Immature natural killer cell (primary cell): Measurements from ENCODE around the gene RPUSD2. TPM values are rescaled to one million over a fixed set of nuclear protein-coding genes. Genes with fewer than 3 reads are reported as not detected.
A peak's percentile ranks its signal among the peaks of the same experiment; 100 is the strongest.
"Not testable (repeated sequence)": the region's sequence is repeated elsewhere in the genome, so short reads cannot be mapped to it uniquely, and the experiment has no call there.

Experiments used
- DNase-seq, 3 donors: peaks; one replicate each; pipeline ENCODE4 v3.0.0; 2022; ENCODE audit warnings: mixed read lengths in 1 of 3
- H3K27ac Mint-ChIP-seq, 6 donors: one replicate each; pipeline ENCODE4 v1.8.0; 2020; ENCODE audit warnings: mixed read lengths in 6 of 6, mild to moderate bottlenecking in 5 of 6, inconsistent platforms in 4 of 6, moderate library complexity in 3 of 6
- H3K27me3 Mint-ChIP-seq, 3 donors: one replicate each; pipeline ENCODE4 v1.8.0; 2020 to 2021; ENCODE audit warnings: low read depth in 3 of 3, mild to moderate bottlenecking in 3 of 3, mixed read lengths in 3 of 3, moderate library complexity in 3 of 3, inconsistent platforms in 1 of 3
- H3K36me3 Mint-ChIP-seq, 3 donors: one replicate each; pipeline ENCODE4 v1.8.0; 2020; ENCODE audit warnings: mixed read lengths in 3 of 3, inconsistent platforms in 2 of 3, mild to moderate bottlenecking in 2 of 3
- H3K4me1 Mint-ChIP-seq, 2 donors: one replicate each; pipeline ENCODE4 v1.8.0; 2020; ENCODE audit warnings: inconsistent platforms in 2 of 2, mild to moderate bottlenecking in 2 of 2, mixed read lengths in 2 of 2, moderate library complexity in 1 of 2
- H3K4me3 Mint-ChIP-seq, 5 donors: one replicate each; pipeline ENCODE4 v1.8.0; 2020; ENCODE audit warnings: mild to moderate bottlenecking in 5 of 5, mixed read lengths in 5 of 5, inconsistent platforms in 3 of 5, moderate library complexity in 3 of 5
- H3K9me3 Mint-ChIP-seq, 6 donors: one replicate each; pipeline ENCODE4 v1.8.0; 2020; ENCODE audit warnings: mild to moderate bottlenecking in 6 of 6, mixed read lengths in 6 of 6, inconsistent platforms in 4 of 6, moderate library complexity in 3 of 6
- polyA plus RNA-seq, 3 donors: library from polyadenylated mRNA; unstranded; fragments of 300-500 nt; fragmentation: Illumina TruSeq; gene quantifications; one replicate each; pipeline ENCODE4 v1.2.3, GENCODE V29; 2021

The RPUSD2 gene
- polyA plus RNA-seq, 3 donors from 2014 or later, result 18.9 to 21.2 (median 19.1) TPM

DNA sequence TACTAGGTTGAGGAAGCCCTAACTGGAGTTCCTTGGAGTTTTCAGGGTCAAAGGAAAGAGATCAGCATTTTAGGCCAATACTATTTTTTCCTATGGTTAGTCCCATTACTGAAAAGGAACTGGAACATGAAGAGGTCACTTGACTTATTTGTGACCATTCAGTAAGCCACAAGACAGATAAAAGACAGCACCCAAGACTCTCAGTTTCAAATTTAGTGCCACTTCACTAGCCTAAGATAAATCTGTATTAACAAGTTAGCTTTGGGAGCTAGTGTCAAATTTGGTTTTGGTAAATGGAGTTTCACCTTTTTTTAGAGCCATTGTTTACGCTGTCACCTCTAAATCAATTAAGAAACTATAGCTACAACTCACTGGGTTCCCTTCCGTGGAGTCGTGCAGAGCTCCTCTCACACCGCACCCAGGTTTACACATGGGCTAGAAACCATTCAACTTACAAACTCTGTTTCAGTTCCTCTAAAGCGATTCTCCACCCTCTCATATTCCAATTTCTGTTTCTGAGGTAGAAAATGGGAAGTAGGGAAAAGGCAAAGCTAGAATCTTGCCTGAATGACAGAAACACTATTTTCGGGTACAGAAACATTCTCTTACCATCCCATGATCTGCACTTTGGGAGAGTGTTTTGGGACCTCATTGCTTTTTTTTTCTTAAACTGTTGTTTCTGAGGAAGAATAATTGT, 18.6 kb upstream of the RPUSD2 start:
- no peaks in the 10 kb centered on the region for H3K27me3 Mint-ChIP-seq
- H3K4me3 Mint-ChIP-seq, result no peak overlapping the region
- H3K36me3 Mint-ChIP-seq, result peaks cover 14 to 46% (median 19%) of the 10 kb centered on the region in 3 donors
- no peaks in the 10 kb centered on the region for H3K4me1 Mint-ChIP-seq
- DNase-seq, result no peak
- no peak overlapping the region for H3K27ac Mint-ChIP-seq
- H3K9me3 Mint-ChIP-seq, result no peaks in the 10 kb centered on the region

DNA sequence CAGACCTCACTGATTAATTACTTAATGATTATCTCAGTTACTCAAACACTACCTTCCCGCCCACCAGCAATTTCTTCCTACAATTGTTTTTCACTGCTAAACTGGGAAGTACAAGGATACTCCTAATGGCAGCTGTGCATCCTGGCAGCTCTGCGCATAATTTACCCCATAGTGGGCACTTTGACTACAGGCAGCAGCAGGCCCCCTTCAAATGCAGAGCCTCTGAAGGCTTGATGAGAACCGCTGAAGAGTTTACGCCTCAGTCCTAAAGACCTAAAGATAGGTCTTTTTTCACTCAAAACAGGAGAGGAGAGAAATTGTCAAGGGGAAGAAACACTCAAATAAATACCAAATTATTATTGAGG, 15.0 kb upstream of the RPUSD2 start:
- no peaks in the 10 kb centered on the region for H3K9me3 Mint-ChIP-seq
- no peaks in the 10 kb centered on the region for H3K27me3 Mint-ChIP-seq
- H3K4me3 Mint-ChIP-seq, result no peak overlapping the region
- H3K36me3 Mint-ChIP-seq, result peaks cover 18 to 43% (median 25%) of the 10 kb centered on the region in 3 donors
- DNase-seq, result no peak
- peaks cover 0 to 2% of the 10 kb centered on the region in 2 donors for H3K4me1 Mint-ChIP-seq
- no peak overlapping the region for H3K27ac Mint-ChIP-seq

DNA sequence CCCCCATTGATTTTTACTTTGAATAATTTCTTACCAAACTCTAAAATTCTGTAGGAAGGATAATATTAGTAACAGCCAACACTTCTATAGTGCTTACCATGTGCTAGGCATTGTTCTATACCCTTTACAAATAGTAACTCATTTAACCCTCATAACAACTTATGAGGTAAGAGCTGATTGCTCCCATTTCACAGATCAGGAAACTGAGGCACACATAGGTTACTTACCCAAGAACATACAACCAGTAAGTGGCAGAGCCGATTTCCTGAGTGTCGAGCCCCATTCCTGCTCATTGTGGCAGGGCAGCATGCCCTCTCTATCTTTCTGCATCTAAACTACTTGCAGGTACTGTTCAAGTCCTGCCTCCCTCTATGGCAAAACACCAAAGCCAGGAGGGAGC, 13.2 kb upstream of the RPUSD2 start:
- H3K27me3 Mint-ChIP-seq, result no peaks in the 10 kb centered on the region
- no peaks in the 10 kb centered on the region for H3K9me3 Mint-ChIP-seq
- no peak overlapping the region for H3K4me3 Mint-ChIP-seq
- H3K36me3 Mint-ChIP-seq, result peaks cover 14 to 36% (median 14%) of the 10 kb centered on the region in 3 donors
- H3K27ac Mint-ChIP-seq, result no peak overlapping the region
- no peak for DNase-seq
- peaks cover 7% of the 10 kb centered on the region in 2 donors for H3K4me1 Mint-ChIP-seq

DNA sequence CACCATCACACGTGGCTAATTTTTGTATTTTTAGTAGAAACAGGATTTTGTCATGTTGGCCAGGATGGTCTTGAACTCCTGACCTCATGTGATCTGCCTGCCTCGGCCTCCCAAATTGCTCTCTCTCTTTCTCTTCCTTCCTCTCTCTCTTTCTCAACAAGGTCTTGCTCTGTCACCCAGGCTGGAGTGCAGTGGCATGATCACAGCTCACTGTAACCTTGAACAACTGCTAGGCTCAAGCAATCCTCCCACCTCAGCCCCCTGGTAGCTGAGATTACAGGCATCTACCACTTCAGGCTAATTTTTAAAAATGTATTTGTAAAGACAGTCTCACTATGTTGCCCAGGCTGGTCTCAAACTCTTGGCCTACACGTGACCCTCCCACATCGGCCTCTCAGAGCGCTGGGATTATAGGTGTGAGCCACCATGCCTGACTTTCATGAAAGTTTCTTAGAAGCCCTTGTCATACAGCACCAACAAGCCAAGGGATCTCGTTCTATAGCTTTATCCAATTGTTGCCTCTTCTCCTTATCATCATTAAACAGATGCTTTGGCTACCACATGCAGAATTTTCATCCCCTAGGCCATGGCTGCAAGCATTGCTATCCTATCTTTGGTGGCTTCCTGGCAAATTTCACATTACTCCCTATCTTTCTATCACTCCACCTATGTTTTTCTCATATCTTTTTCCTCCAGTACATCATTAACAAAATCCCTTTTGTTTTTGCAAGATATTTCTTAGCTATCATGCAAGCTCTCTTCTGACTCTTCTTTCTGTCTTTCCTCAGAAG, 10.0 kb upstream of the RPUSD2 start:
- DNase-seq, result no peak
- no peak overlapping the region for H3K4me3 Mint-ChIP-seq
- peaks cover 0 to 2% (median 0%) of the 10 kb centered on the region in 3 donors for H3K27me3 Mint-ChIP-seq
- H3K4me1 Mint-ChIP-seq, result peaks cover 22 to 32% of the 10 kb centered on the region in 2 donors
- H3K36me3 Mint-ChIP-seq, result peaks cover 14 to 26% (median 18%) of the 10 kb centered on the region in 3 donors
- H3K9me3 Mint-ChIP-seq, result no peaks in the 10 kb centered on the region
- peak overlapping the region in 1 of 6 donors; percentile 64 for H3K27ac Mint-ChIP-seq

DNA sequence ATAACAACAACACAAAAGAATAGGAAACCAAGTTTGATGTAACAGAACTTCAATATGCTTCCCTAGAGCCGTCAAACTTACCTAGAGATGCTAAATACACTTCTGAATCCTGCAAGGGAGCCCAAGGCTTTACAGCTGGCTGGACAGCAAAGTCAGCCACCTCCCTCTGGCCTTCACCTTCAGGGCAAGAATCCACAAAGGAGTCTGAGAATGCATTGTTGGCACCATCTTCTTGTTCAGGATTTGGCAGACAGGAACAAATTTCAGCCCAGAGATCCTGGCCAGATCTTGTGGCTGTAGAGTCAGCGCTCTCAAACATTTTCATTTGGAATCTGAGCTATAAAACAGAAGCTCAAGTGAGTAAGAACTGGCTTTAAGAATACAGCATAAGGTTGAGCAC, 6.4 kb upstream of the RPUSD2 start:
- no peak for DNase-seq
- Mint-ChIP-seq H3K27me3 (peaks cover 8 to 9% (median 8%) of the 10 kb centered on the region in 3 donors), H3K27ac (peak overlapping the region; percentile 35 to 97 (median 49)), H3K4me3 (peak overlapping the region in 4 of 5 donors; percentile 15 to 53 (median 46)), H3K4me1 (peaks cover 40 to 49% of the 10 kb centered on the region in 2 donors), H3K9me3 (no peaks in the 10 kb centered on the region), H3K36me3 (peaks cover 0 to 5% (median 4%) of the 10 kb centered on the region in 3 donors)

DNA sequence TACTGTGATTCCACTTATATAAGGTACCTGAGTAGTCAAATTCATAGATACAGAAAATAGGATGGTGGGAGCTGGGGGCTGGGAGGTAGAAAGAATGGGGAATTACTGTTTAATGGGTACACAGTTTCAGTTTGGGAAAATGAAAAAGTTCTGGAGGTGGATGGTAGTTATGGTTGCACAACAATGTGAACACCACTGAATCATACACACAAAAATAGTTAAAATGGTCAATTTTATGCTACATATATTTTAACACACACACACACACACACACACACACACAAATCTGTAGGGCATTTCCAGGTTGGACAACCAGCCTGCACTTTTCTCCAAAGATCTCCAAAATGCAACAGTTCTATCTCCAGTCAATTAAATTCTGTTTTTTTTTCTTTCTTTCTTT, 5.7 kb upstream of the RPUSD2 start:
- Mint-ChIP-seq H3K27me3 (peaks cover 8 to 9% (median 8%) of the 10 kb centered on the region in 3 donors), H3K9me3 (no peaks in the 10 kb centered on the region), H3K36me3 (peaks cover 0 to 5% (median 4%) of the 10 kb centered on the region in 3 donors), H3K27ac (peak overlapping the region in 5 of 6 donors; percentile 21 to 97 (median 82)), H3K4me1 (peaks cover 38 to 51% of the 10 kb centered on the region in 2 donors), H3K4me3 (peak overlapping the region; percentile 39 to 97 (median 63))
- no peak for DNase-seq

DNA sequence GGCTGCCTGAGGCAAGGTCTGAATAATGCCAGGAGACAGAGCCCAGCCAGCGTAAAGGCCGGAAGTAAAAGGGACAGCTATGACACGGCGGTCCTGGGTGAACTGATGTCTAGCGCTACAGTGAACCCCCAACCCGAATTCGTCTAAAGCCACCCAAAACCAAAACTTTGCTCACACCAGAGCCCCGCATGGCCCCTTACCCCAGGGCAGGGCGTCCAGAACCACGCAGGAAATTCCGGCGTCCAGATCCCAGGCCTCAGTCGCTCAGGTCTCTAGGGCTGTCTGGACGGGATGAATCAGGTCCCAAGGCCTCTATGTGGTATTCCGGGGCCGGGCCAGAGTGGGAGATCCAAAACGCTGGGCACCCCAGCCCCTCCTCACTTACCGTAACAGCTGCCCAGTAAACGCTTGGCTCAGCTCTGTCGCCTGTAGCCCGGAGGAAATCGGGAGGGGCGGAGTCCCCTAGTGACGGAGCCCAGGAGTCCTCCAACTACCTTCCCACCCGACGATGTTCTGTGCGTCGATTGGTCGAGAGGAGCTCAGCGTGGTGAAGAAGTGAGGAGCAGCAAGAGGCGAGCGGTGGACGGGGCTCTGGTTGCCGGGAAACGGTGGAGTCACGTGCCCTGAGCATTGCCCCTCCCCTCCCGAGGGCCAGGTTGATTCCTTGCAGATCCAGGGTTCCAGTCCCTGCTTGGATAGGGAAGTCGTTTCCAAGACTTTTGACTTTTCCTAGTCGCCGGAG, 4.3 kb upstream of the RPUSD2 start, which contains the start of gene CCDC32:
TSS of gene CCDC32 (minus strand) at position 452 of the 742 bp plus-strand sequence. CDS start 2,027 bp downstream, outside the sequence.
- peaks cover 0 to 5% (median 4%) of the 10 kb centered on the region in 3 donors for H3K36me3 Mint-ChIP-seq
- peak within 1 kb of the TSS; percentile 94 to 98 (median 97) for H3K4me3 Mint-ChIP-seq
- H3K27ac Mint-ChIP-seq, result peak within 1 kb of the TSS; percentile 97 to 99 (median 98)
- H3K27me3 Mint-ChIP-seq, result peaks cover 12 to 18% (median 13%) of the 10 kb centered on the region in 3 donors
- H3K4me1 Mint-ChIP-seq, result peaks cover 47 to 61% of the 10 kb centered on the region in 2 donors
- H3K9me3 Mint-ChIP-seq, result no peaks in the 10 kb centered on the region
- DNase-seq, result peak; percentile 95

DNA sequence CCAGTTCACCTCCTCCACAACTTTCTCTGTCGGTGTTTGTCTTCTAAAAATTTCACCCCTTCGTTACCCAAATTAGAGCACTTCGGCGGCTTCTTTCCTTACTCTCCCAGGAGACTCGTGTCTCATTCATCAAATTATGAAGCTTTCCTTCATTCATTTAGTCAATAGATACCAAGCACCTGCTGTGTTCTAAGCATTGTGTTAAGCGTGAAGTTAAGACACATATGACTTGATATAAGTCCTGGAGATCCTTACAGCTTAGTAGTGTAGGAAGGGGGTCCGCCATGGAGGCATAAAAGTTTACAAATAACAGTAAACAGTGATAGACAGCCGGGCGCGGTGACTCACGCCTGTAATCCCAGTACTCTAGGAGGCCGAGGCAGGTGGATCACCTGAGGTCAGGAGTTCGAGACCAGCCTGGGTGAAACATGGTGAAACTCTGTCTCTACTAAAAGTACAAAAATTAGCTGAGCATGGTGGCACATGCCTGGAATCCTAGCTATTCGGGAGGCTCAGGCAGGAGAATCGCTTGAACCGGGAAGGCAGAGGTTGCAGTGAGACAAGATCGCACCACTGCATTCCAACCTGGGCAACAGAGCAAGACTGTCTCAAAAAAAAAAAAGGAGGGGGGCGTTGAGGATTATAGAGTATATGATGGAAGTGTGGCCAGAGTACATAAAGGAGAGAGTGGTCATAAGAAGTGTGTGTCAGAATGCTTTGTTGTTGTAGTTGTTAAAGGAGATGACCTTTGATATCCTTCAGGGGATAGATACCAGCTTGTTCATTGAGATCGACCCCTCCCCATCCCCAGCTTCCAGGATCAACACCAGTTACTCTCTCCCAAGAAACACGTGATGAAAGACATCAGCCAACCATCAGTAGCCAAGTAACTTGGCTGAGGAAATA, 3.5 kb upstream of the RPUSD2 start:
- Mint-ChIP-seq H3K27me3 (peaks cover 12 to 21% (median 13%) of the 10 kb centered on the region in 3 donors), H3K9me3 (no peaks in the 10 kb centered on the region), H3K27ac (peak overlapping the region; percentile 97 to 99 (median 98)), H3K4me1 (peaks cover 53 to 64% of the 10 kb centered on the region in 2 donors), H3K4me3 (peak overlapping the region; percentile 94 to 98 (median 97)), H3K36me3 (peaks cover 0 to 4% (median 2%) of the 10 kb centered on the region in 3 donors)
- no peak for DNase-seq

DNA sequence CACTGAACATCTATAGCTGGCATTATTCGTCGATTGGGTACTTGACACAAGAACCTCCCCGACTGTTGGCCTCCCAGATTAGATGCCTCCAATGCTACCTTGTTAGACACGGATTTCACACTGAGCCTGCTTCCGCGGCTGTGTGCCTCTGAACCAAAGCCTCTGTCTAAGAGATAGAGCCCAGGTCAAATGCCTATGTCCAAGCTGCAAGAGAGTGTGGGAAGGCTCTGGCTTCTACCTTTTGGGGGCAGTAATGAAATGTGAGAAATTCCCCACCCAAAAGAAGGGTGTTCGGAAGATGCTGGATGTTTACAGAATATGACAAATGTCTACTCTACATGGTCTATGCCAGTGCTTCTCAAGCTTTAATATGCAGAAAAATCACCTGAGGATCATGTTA, 2.0 kb upstream of the RPUSD2 start:
- H3K4me3 Mint-ChIP-seq, result peak overlapping the region in 4 of 5 donors; percentile 11 to 51 (median 22)

DNA sequence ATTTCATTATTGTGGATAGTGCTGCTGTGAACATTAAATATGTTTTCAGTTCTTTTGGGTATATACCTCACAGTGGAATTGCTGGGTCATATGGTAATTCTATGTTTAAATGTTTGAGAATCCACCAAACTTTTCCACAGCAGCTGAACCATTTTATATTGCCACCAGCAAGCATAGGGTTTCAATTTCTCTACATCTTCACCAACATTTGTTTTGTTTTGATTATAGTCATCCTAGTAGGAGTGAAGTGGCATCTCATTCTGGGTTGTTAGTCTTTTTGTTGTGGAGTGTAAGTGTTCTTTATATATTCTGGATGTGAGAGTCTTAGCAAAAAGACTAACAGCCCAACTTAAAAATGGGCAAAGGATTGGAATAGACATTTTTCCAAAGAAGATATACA, 6.0 kb downstream of the RPUSD2 start:
- Mint-ChIP-seq H3K27ac (no peak overlapping the region), H3K27me3 (peaks cover 0 to 2% (median 0%) of the 10 kb centered on the region in 3 donors), H3K36me3 (peaks cover 0 to 16% (median 0%) of the 10 kb centered on the region in 3 donors), H3K4me3 (no peak overlapping the region), H3K9me3 (no peaks in the 10 kb centered on the region), H3K4me1 (peaks cover 11 to 16% of the 10 kb centered on the region in 2 donors)
- DNase-seq, result no peak

More for the DNA sequence above, 2.0 kb upstream of the RPUSD2 start:
- Mint-ChIP-seq H3K4me1 (peaks cover 54 to 66% of the 10 kb centered on the region in 2 donors), H3K36me3 (peaks cover 0 to under 1% (median 0%) of the 10 kb centered on the region in 3 donors), H3K27me3 (peaks cover 12 to 21% (median 13%) of the 10 kb centered on the region in 3 donors), H3K9me3 (no peaks in the 10 kb centered on the region), H3K27ac (peak overlapping the region in 5 of 6 donors; percentile 34 to 69 (median 56))
- DNase-seq, result no peak

DNA sequence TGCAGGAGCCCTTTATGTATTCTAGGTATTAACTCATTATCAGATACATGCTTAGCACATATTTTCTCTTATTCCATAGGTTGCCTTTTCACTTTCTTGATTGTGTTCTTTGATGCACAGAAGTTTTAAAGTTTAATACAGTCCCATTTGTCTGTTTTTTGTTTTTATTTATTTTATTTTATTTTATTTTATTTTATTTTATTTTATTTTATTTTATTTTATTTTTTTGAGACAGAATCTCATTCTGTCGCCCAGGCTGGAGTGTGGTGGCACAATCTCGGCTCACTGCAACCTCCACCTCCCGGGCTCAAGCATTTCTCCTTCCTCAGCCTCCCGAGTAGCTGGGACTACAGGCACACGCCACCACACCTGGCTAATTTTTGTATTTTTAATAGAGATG, 7.8 kb downstream of the RPUSD2 start:
- H3K4me1 Mint-ChIP-seq, DNase-seq, H3K4me3 Mint-ChIP-seq, H3K9me3 Mint-ChIP-seq, H3K27me3 Mint-ChIP-seq, H3K27ac Mint-ChIP-seq: not testable (repeated sequence)
- H3K36me3 Mint-ChIP-seq, result peaks cover 0 to 16% (median 0%) of the 10 kb centered on the region in 3 donors

DNA sequence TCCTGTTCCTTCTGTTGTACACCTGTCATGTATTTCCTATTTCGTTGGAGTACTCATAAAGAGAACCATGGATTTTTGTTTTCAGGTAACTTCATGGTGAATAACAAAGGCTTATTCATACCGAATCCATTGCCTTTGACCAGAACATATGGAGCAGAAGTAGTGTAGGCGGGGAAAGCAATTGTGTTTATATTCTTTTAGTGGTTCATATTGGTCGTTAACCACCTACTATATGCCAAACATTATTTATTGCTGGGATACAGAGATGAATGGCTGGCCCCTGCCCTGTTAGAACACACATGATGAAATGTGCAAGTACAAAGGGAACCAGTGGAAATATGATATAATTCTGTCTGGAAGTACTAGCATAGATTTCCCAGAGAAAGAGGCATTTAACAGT, 9.8 kb downstream of the RPUSD2 start:
- no peak for DNase-seq
- peaks cover 0 to 2% (median 2%) of the 10 kb centered on the region in 3 donors for H3K27me3 Mint-ChIP-seq
- peaks cover 0 to 1% (median 0%) of the 10 kb centered on the region in 6 donors for H3K9me3 Mint-ChIP-seq
- H3K4me1 Mint-ChIP-seq, result no peaks in the 10 kb centered on the region
- H3K4me3 Mint-ChIP-seq, result no peak overlapping the region
- H3K36me3 Mint-ChIP-seq, result peaks cover 0 to 11% (median 0%) of the 10 kb centered on the region in 3 donors
- no peak overlapping the region for H3K27ac Mint-ChIP-seq
